Panc1 (cell line): ENCODE results near the gene BCL2L11.

Source experiments
- POLR2AphosphoS5 ChIP-seq: IDR thresholded peaks from 2 replicates; pipeline ENCODE4 v1.6.1; 2012; ENCODE audit warnings: mild to moderate bottlenecking, low read depth, low read length, moderate library complexity
- TF ChIP-seq, protein P1 (sequence below): fragments of 450-650 bp; IDR thresholded peaks from 2 replicates; pipeline ENCODE4 v1.5.1; 2017; ENCODE audit warnings: mild to moderate bottlenecking
- TF ChIP-seq, protein P2 (sequence below), 2 experiments: IDR thresholded peaks; 2 replicates each; pipeline ENCODE4 v1.6.1; 2011 to 2012; ENCODE audit warnings: low read depth in 2 of 2, control low read depth in 1 of 2, low read length in 1 of 2, mild to moderate bottlenecking in 1 of 2, moderate library complexity in 1 of 2; ENCODE audit not compliant: insufficient read depth in 1 of 2

DNA sequence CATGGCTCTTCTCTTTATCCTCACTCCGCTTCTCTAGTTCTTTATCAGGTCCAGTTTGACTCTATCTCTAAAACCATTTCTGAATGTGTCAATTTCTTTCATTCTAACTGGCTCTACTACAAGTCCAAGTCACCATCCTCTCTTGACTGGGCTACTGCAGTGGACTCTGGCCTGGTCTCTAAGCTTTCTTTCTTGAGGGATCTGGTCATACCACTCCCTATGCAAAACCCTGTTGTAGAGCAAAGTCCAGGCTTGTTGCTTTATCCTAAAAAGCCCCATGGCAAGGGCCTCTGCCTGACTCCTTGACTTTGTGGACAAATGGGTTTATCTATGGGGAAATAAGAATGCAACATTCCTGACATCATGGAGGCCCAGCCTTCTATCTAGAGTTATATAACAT is 87.1 kb downstream of the BCL2L11 start:
- TF ChIP-seq, protein P1, sequence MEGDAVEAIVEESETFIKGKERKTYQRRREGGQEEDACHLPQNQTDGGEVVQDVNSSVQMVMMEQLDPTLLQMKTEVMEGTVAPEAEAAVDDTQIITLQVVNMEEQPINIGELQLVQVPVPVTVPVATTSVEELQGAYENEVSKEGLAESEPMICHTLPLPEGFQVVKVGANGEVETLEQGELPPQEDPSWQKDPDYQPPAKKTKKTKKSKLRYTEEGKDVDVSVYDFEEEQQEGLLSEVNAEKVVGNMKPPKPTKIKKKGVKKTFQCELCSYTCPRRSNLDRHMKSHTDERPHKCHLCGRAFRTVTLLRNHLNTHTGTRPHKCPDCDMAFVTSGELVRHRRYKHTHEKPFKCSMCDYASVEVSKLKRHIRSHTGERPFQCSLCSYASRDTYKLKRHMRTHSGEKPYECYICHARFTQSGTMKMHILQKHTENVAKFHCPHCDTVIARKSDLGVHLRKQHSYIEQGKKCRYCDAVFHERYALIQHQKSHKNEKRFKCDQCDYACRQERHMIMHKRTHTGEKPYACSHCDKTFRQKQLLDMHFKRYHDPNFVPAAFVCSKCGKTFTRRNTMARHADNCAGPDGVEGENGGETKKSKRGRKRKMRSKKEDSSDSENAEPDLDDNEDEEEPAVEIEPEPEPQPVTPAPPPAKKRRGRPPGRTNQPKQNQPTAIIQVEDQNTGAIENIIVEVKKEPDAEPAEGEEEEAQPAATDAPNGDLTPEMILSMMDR = no peak
- TF ChIP-seq, protein P2, sequence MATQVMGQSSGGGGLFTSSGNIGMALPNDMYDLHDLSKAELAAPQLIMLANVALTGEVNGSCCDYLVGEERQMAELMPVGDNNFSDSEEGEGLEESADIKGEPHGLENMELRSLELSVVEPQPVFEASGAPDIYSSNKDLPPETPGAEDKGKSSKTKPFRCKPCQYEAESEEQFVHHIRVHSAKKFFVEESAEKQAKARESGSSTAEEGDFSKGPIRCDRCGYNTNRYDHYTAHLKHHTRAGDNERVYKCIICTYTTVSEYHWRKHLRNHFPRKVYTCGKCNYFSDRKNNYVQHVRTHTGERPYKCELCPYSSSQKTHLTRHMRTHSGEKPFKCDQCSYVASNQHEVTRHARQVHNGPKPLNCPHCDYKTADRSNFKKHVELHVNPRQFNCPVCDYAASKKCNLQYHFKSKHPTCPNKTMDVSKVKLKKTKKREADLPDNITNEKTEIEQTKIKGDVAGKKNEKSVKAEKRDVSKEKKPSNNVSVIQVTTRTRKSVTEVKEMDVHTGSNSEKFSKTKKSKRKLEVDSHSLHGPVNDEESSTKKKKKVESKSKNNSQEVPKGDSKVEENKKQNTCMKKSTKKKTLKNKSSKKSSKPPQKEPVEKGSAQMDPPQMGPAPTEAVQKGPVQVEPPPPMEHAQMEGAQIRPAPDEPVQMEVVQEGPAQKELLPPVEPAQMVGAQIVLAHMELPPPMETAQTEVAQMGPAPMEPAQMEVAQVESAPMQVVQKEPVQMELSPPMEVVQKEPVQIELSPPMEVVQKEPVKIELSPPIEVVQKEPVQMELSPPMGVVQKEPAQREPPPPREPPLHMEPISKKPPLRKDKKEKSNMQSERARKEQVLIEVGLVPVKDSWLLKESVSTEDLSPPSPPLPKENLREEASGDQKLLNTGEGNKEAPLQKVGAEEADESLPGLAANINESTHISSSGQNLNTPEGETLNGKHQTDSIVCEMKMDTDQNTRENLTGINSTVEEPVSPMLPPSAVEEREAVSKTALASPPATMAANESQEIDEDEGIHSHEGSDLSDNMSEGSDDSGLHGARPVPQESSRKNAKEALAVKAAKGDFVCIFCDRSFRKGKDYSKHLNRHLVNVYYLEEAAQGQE (IDR thresholded peaks at IDR 0.05; ENCODE audit: insufficient read depth in 1 of 2, low read depth in 2 of 2, low read length in 1 of 2) = no peak
- TF ChIP-seq POLR2AphosphoS5 = no peak
